Body of pancreas (tissue), 4 donors: ENCODE results near the gene FCHO1. TPM values are rescaled to one million over a fixed set of nuclear protein-coding genes. Genes with fewer than 3 reads are reported as not detected.

Experiments
- ATAC-seq: fragments of 150-250 bp; one replicate; pipeline ENCODE4 v1.9.1; 2016
- DNase-seq, 4 donors: peaks; one replicate each; pipeline ENCODE4 v3.0.0-alpha.2; 2019
- H3K27ac ChIP-seq, 4 donors: fragments of 200-600 bp; sonication (generic); 1 replicate in 3 of 4; 2 replicates in 1 of 4; pipeline versions ENCODE4 v1.5.1 to v1.6.1; 2016 to 2019; ENCODE audit warnings: mild to moderate bottlenecking in 1 of 4, mixed read lengths in 1 of 4, moderate library complexity in 1 of 4
- H3K27me3 ChIP-seq, 2 donors: fragments of 200-600 bp; sonication (generic); one replicate each; pipeline ENCODE4 v1.6.0; 2016; ENCODE audit warnings: mild to moderate bottlenecking in 1 of 2
- H3K36me3 ChIP-seq, 2 donors: fragments of 200-600 bp; sonication (generic); replicated peaks in 1 of 2; 2 replicates each; pipeline ENCODE4 v1.5.1; 2016; ENCODE audit warnings: low read depth in 2 of 2; ENCODE audit not compliant: insufficient read depth in 1 of 2
- H3K4me1 ChIP-seq: fragments of 200-600 bp; sonication (generic); one replicate; pipeline ENCODE4 v1.6.0; 2016
- H3K4me3 ChIP-seq, 2 donors: fragments of 200-600 bp; sonication (generic); 1 replicate in 1 of 2; 2 replicates in 1 of 2; pipeline ENCODE4 v1.5.1; 2016 to 2019
- H3K9me3 ChIP-seq, 3 donors: fragments of 200-600 bp; sonication (generic); 1 replicate in 2 of 3; 2 replicates in 1 of 3; pipeline ENCODE4 v1.5.1; 2016
- CTCF ChIP-seq, 7 experiments: fragments of 450-650 bp in 4 of 7; fragments of 200-600 bp in 3 of 7; sonication (generic) in 3 of 7; IDR thresholded peaks; one replicate each; pipeline ENCODE4 v1.5.1; 2016 to 2019; ENCODE audit warnings: antibody characterized with exemption in 7 of 7
- POLR2A ChIP-seq, 3 donors: fragments of 450-650 bp; IDR thresholded peaks; one replicate each; pipeline ENCODE4 v1.6.1; 2016; ENCODE audit warnings: antibody characterized with exemption in 3 of 3, mild to moderate bottlenecking in 2 of 3
- WGBS, 2 donors: methylation state at CpG; one replicate each; pipeline ENCODE4 v1.1.5; 2017; 5-methylcytosine and 5-hydroxymethylcytosine counted together
- intact Hi-C: fragments of 100-400 bp; cut with DNase I; formaldehyde crosslinking; loops from one replicate; pipeline ENCODE4 v1.15.1; 2023
- total RNA-seq, 2 donors: library from RNA; depleted of rRNA; stranded (reverse); fragments of >200 nt; gene quantifications; one replicate each; pipeline ENCODE4 v1.1.0, GENCODE V29; 2016

FCHO1 gene
- total RNA-seq, 2 donors from 2014 or later, result 1.6 TPM; not detected in 1

GRCh38 chr19:17787274-17787913, 36.1 kb downstream of the FCHO1 start:
- intact Hi-C loops, result loop anchor here (10.0 kb wide), 1 partner anchor 67 kb away; the partner anchor contains the start of gene RPL18A
- 77 to 94% methylated on average over 6 to 12 of the region's 14 CpGs for WGBS, 2 donors
- Histone ChIP-seq H3K27me3 (no peaks in the 10 kb centered on the region), H3K36me3 (no peaks in the 10 kb centered on the region), H3K4me1 (peaks cover 22% of the 10 kb centered on the region), H3K9me3 (no peaks in the 10 kb centered on the region), H3K27ac (no peak overlapping the region), H3K4me3 (no peak overlapping the region)
- DNase-seq (no peak), ATAC-seq (no peak)
- TF ChIP-seq POLR2A (IDR thresholded peaks at IDR 0.05), result no peak
- TF ChIP-seq CTCF (IDR thresholded peaks at IDR 0.05), result no peak

GRCh38 chr19:17788632-17789031, 37.4 kb downstream of the FCHO1 start:
- DNase-seq (no peak), ATAC-seq (no peak)
- 81 to 91% methylated on average over 2 of the region's 2 CpGs for WGBS, 2 donors
- H3K9me3 ChIP-seq, result no peaks in the 10 kb centered on the region
- H3K27me3 ChIP-seq, result no peaks in the 10 kb centered on the region
- no peak overlapping the region for H3K27ac ChIP-seq
- peaks cover 22% of the 10 kb centered on the region for H3K4me1 ChIP-seq
- no peak for TF ChIP-seq POLR2A (IDR thresholded peaks at IDR 0.05)
- no peak for TF ChIP-seq CTCF (IDR thresholded peaks at IDR 0.05)
- H3K36me3 ChIP-seq, result no peaks in the 10 kb centered on the region
- intact Hi-C loops, result loop anchor here (10.0 kb wide), 1 partner anchor 66 kb away; the partner anchor contains the start of gene RPL18A
- H3K4me3 ChIP-seq, result no peak overlapping the region

- Histone ChIP-seq H3K4me3 (no peak overlapping the region), H3K36me3 (no peaks in the 10 kb centered on the region), H3K9me3 (no peaks in the 10 kb centered on the region), H3K27me3 (no peaks in the 10 kb centered on the region), H3K27ac (peak overlapping the region in 2 of 4 donors; percentile 38 to 73), H3K4me1 (peaks cover 36% of the 10 kb centered on the region)
- intact Hi-C loops, result no loop called here
- DNase-seq (peak in 1 of 4 donors; percentile 28), ATAC-seq (no peak)
- TF ChIP-seq CTCF (IDR thresholded peaks at IDR 0.05) (no peak), POLR2A (IDR thresholded peaks at IDR 0.05) (no peak)
- 64 to 65% methylated on average over 6 of the region's 6 CpGs for WGBS, 2 donors
Observed at GRCh38 chr19:17790059-17790780, 38.9 kb downstream of the FCHO1 start.

- H3K4me1 ChIP-seq, result peaks cover 60% of the 10 kb centered on the region
- H3K27me3 ChIP-seq, result no peaks in the 10 kb centered on the region
- no peak overlapping the region for H3K4me3 ChIP-seq
- H3K36me3 ChIP-seq, result no peaks in the 10 kb centered on the region
- TF ChIP-seq CTCF (IDR thresholded peaks at IDR 0.05) (no peak), POLR2A (IDR thresholded peaks at IDR 0.05) (no peak)
- DNase-seq (no peak), ATAC-seq (no peak)
- H3K27ac ChIP-seq, result peak overlapping the region in 1 of 4 donors; percentile 63
- intact Hi-C loops, result no loop called here
- 26 to 45% methylated on average over 6 to 9 of the region's 9 CpGs for WGBS, 2 donors
- H3K9me3 ChIP-seq, result no peaks in the 10 kb centered on the region
Observed at GRCh38 chr19:17794412-17794730, 43.1 kb downstream of the FCHO1 start.
